ENCODE results near the gene IL24.
"Not testable (repeated sequence)": the region's sequence is repeated elsewhere in the genome, so short reads cannot be mapped to it uniquely, and the experiment has no call there.

IL24 gene

GRCh38 chr1:206897175-206897574, at the start of gene IL24:
TSS of gene IL24 (plus strand) at chr1:206897443. CDS start at chr1:206897833, 390 bp downstream.
- DNase-seq (ENCODE audit: insufficient read length, low spot score), result no peak
- no peak for FAIRE-seq

GRCh38 chr1:206847946-206848345, 49.3 kb upstream of the IL24 start:
- no peak for FAIRE-seq
- no peak for DNase-seq (ENCODE audit: insufficient read length, low spot score)

- FAIRE-seq (peak; percentile 4), DNase-seq (ENCODE audit: insufficient read length, low spot score) (no peak)
Measured at GRCh38 chr1:206850401-206850800, 46.8 kb upstream of the IL24 start.

- no peak for FAIRE-seq
Measured at GRCh38 chr1:206851341-206852010, 45.8 kb upstream of the IL24 start.

GRCh38 chr1:206852662-206853061, 44.6 kb upstream of the IL24 start:
- not testable (repeated sequence) for FAIRE-seq; DNase-seq (ENCODE audit: insufficient read length, low spot score)

More at GRCh38 chr1:206851341-206852010, 45.8 kb upstream of the IL24 start:
- no peak for DNase-seq (ENCODE audit: insufficient read length, low spot score)

GRCh38 chr1:206853696-206854095, 43.5 kb upstream of the IL24 start:
- not testable (repeated sequence) for DNase-seq (ENCODE audit: insufficient read length, low spot score); FAIRE-seq

GRCh38 chr1:206854401-206855129, 42.7 kb upstream of the IL24 start:
- no peak for FAIRE-seq
- no peak for DNase-seq (ENCODE audit: insufficient read length, low spot score)

GRCh38 chr1:206855859-206856258, 41.4 kb upstream of the IL24 start:
- DNase-seq (ENCODE audit: insufficient read length, low spot score) (no peak), FAIRE-seq (no peak)

GRCh38 chr1:206856674-206857464, 40.4 kb upstream of the IL24 start:
- DNase-seq (ENCODE audit: insufficient read length, low spot score) (no peak), FAIRE-seq (peak; percentile 26)

GRCh38 chr1:206859082-206859521, 38.1 kb upstream of the IL24 start:
- DNase-seq (ENCODE audit: insufficient read length, low spot score) (no peak), FAIRE-seq (no peak)

- no peak for DNase-seq (ENCODE audit: insufficient read length, low spot score)
- no peak for FAIRE-seq
Measured at GRCh38 chr1:206860165-206860564, 37.1 kb upstream of the IL24 start.

- no peak for FAIRE-seq
- no peak for DNase-seq (ENCODE audit: insufficient read length, low spot score)
Measured at GRCh38 chr1:206863266-206863665, 34.0 kb upstream of the IL24 start.

GRCh38 chr1:206864939-206865671, 32.1 kb upstream of the IL24 start, which contains the start of gene IL20:
TSS of gene IL20 (plus strand) at chr1:206865623. CDS start at chr1:206865853, 230 bp downstream.
- peak; percentile 85 for FAIRE-seq
- DNase-seq (ENCODE audit: insufficient read length, low spot score), result peak; percentile 38

- FAIRE-seq (no peak), DNase-seq (ENCODE audit: insufficient read length, low spot score) (no peak)
Measured at GRCh38 chr1:206866062-206866461, 31.2 kb upstream of the IL24 start.

- FAIRE-seq (no peak), DNase-seq (ENCODE audit: insufficient read length, low spot score) (no peak)
Measured at GRCh38 chr1:206867239-206867638, 30.0 kb upstream of the IL24 start.

- FAIRE-seq (no peak), DNase-seq (ENCODE audit: insufficient read length, low spot score) (no peak)
Measured at GRCh38 chr1:206867716-206868115, 29.5 kb upstream of the IL24 start.

GRCh38 chr1:206868264-206868663, 29.0 kb upstream of the IL24 start:
- FAIRE-seq (no peak), DNase-seq (ENCODE audit: insufficient read length, low spot score) (no peak)

GRCh38 chr1:206872139-206872538, 25.1 kb upstream of the IL24 start:
- DNase-seq (ENCODE audit: insufficient read length, low spot score) (no peak), FAIRE-seq (no peak)

GRCh38 chr1:206873603-206874188, 23.5 kb upstream of the IL24 start:
- no peak for DNase-seq (ENCODE audit: insufficient read length, low spot score)
- FAIRE-seq, result no peak

GRCh38 chr1:206875752-206876377, 21.4 kb upstream of the IL24 start:
- FAIRE-seq (no peak), DNase-seq (ENCODE audit: insufficient read length, low spot score) (no peak)

All from GM19239 (cell line).